ENCODE data around the gene SENP2.
"Not testable (repeated sequence)": the region's sequence is repeated elsewhere in the genome, so short reads cannot be mapped to it uniquely, and the experiment has no call there.

SENP2 gene

GRCh38 chr3:185552358-185552877 is 33.7 kb upstream of the SENP2 start, which contains the start of gene LIPH:
TSS of gene LIPH (minus strand) at chr3:185552588. CDS start at chr3:185552471, 117 bp downstream.
- DNase-seq (ENCODE audit: extremely low read depth, low read depth), result peak; percentile 15
- no peak within 1 kb of the TSS for H3K4me3 ChIP-seq (replicated peaks; ENCODE audit: low read depth, low read length)
- no peak for TF ChIP-seq CTCF (IDR thresholded peaks at IDR 0.05; ENCODE audit: low read depth, low read length, missing control alignments)

- no peak for DNase-seq (ENCODE audit: extremely low read depth, low read depth)
- H3K4me3 ChIP-seq (replicated peaks; ENCODE audit: low read depth, low read length), result no peak overlapping the region
- TF ChIP-seq CTCF (IDR thresholded peaks at IDR 0.05; ENCODE audit: low read depth, low read length, missing control alignments), result no peak
Measured at GRCh38 chr3:185555101-185555501, 31.0 kb upstream of the SENP2 start.

DNA sequence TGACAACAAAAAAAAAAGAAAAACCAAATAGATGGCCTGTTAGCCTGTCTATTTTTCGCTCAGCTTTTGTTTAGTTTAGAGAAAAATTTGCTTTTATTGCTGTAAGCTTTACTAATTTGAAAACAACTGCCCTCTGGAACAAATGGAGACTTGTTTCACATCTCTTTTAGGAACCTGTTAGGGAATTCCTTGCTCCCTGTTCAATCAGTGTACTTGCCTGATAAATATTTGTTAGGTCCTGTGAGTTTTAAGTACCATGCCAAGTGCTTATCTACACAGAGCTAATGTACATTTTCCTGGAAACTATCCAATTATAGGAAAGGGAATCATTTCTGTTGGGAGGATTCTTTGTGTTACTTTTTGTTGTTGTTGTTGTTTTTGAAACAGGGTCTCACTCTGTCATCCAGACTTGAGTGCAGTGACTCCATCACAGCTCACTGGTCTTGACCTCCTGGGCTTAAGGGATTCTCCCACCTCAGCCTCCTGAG is 30.2 kb upstream of the SENP2 start:
- DNase-seq (ENCODE audit: extremely low read depth, low read depth), result no peak
- no peak overlapping the region for H3K4me3 ChIP-seq (replicated peaks; ENCODE audit: low read depth, low read length)
- no peak for TF ChIP-seq CTCF (IDR thresholded peaks at IDR 0.05; ENCODE audit: low read depth, low read length, missing control alignments)

DNA sequence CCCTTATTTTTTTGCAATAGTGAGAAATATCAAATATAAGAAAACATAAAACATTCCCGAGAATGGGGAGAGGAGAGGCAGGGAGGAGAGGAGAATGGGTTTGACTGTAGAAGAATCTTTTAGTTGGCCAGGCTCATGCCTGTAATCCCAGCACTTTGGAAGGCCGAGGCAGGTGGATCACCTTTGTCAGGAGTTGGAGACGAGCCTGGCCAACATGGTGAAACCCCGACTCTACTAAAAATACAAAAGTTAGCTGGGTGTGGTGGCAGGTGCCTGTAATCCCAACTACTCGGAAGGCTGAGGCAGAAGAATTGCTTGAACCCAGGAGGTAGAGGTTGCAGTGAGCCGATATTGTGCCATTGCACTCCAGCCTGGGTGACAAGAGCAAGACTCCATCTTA is 29.5 kb upstream of the SENP2 start:
- not testable (repeated sequence) for H3K4me3 ChIP-seq (replicated peaks; ENCODE audit: low read depth, low read length); DNase-seq (ENCODE audit: extremely low read depth, low read depth)

DNA sequence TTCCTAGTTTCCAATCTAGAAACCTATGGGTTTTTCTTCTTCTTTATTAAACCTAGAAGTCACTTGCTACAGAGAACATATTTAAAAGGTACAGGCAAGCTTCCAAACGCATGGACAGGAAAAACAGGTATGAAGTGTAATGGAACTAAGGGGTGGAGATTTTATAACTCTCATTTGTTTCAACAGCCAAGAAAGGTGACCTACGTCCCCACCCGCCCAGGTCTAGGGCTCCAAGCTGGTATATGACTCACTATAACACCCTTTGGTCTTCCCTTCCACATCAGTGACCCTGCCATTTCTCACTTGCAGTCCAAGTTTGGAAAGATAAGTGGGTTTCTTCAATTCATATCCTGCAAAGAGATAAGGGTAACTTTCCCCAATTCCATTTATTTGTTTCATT is 27.7 kb upstream of the SENP2 start:
- DNase-seq (ENCODE audit: extremely low read depth, low read depth), result no peak
- no peak for TF ChIP-seq CTCF (IDR thresholded peaks at IDR 0.05; ENCODE audit: low read depth, low read length, missing control alignments)
- no peak overlapping the region for H3K4me3 ChIP-seq (replicated peaks; ENCODE audit: low read depth, low read length)

DNA sequence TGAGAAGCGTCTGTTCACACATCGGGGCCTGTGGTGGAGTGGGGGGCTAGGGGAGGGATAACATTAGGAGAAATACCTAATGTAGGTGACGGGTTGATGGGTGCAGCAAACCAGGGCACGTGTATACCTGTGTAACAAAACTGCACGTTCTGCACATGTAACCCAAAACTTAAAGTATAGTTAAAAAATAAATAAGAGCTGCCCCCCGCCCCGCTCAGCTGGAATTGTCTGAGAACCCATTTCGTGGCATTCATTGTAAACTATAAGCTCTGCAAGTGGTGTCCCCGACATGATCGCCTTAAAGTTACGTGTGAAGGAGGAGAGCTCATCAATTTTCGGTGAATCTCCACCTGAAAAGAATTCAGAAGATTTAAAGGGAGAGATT is 26.4 kb upstream of the SENP2 start:
- no peak for TF ChIP-seq CTCF (IDR thresholded peaks at IDR 0.05; ENCODE audit: low read depth, low read length, missing control alignments)
- no peak overlapping the region for H3K4me3 ChIP-seq (replicated peaks; ENCODE audit: low read depth, low read length)
- no peak for DNase-seq (ENCODE audit: extremely low read depth, low read depth)

GRCh38 chr3:185560676-185561075 is 25.4 kb upstream of the SENP2 start:
- H3K4me3 ChIP-seq (replicated peaks; ENCODE audit: low read depth, low read length), result no peak overlapping the region
- DNase-seq (ENCODE audit: extremely low read depth, low read depth), result no peak
- no peak for TF ChIP-seq CTCF (IDR thresholded peaks at IDR 0.05; ENCODE audit: low read depth, low read length, missing control alignments)
